Measurements from ENCODE around the gene SLC22A31. TPM values are rescaled to one million over a fixed set of nuclear protein-coding genes. Genes with fewer than 3 reads are reported as not detected.

SLC22A31 gene
- total and polyA plus RNA-seq, 2 donors (not counting 3 experiments of a cell fraction or from before 2014, with no cell fraction given): 1.0 TPM; not detected in 1

DNA sequence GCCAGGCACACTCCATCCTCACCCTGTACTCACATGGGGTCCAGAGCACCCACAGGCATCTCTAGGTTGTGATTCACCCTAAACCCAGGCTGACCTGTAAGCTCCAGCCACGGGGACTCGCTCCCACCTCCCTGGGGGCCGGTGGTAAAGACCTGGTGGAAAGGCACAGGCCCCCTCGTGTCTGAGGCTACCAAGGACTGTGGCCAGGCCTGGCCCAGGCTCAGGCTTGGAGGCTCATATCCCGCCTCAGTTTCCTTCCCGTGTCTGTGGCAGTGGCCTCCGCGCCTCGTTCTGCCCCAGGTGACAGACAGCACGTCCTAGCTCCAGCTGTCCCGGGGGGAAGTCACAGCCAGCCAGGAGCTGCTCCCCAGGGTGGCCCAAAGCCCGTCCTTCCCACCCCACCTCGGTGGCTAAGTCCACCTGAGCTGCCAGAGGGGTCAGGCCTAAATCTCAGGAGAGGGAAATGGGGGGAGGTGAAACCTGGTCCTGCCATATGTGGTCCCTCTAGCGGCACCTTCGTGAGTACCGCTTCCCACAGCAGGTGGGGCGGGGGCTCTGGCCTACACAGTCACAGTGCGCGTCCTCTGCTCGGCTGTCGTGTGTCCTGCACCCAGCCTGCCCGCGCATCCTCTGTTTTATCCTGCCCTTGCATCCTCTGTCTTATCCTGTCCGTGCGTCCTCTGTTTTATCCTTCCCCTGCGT is 16.2 kb downstream of the SLC22A31 start:
- ChIA-PET POLR2A (no interaction called here), CTCF (interaction anchor here (1.8 kb wide), 1 partner anchor 9 kb away, joined by 4 read pairs; no protein-coding TSS in a partner anchor)
- Histone ChIP-seq H3K4me2 (ENCODE audit: insufficient read depth, low read length) (no peak overlapping the region), H3K9me3 (replicated peaks; ENCODE audit: control insufficient read depth, insufficient read depth, low read length) (no peaks in the 10 kb centered on the region), H4K20me1 (replicated peaks; ENCODE audit: control insufficient read depth, extremely low read depth, insufficient read depth, low read length) (no peaks in the 10 kb centered on the region), H3K9me1 (replicated peaks; ENCODE audit: control insufficient read depth, extremely low read depth, insufficient read depth, low read length) (no peaks in the 10 kb centered on the region), H3K27me3 (ENCODE audit: control insufficient read depth in 2 of 2, insufficient read depth in 2 of 2, low read length in 2 of 2) (peaks cover 0 to 4% of the 10 kb centered on the region in 2 experiments), H3K9ac (replicated peaks; ENCODE audit: extremely low read depth, insufficient read depth, low read length) (no peak overlapping the region), H3K4me1 (ENCODE audit: control insufficient read depth, extremely low read depth, insufficient read depth, low read length) (no peaks in the 10 kb centered on the region), H3K27ac (ENCODE audit: insufficient read depth, low read depth, low read length) (no peak overlapping the region), H2AFZ (ENCODE audit: low read depth, low read length) (no peak overlapping the region), H3K4me3 (replicated peaks in 1 of 3; ENCODE audit: insufficient read depth in 1 of 3, low read depth in 1 of 3, low read length in 3 of 3) (no peak overlapping the region), H3K79me2 (ENCODE audit: control insufficient read depth, insufficient read depth, low read length) (no peaks in the 10 kb centered on the region), H3K36me3 (ENCODE audit: control insufficient read depth in 2 of 2, extremely low read depth in 1 of 2, insufficient read depth in 2 of 2, low read length in 2 of 2) (no peaks in the 10 kb centered on the region)
- FAIRE-seq (no peak), DNase-seq (ENCODE audit: low read depth, low spot score) (no peak)
- BruUV-seq (replicated peaks): no TSS peak
- no peak for TF ChIP-seq POLR2A (IDR thresholded peaks at IDR 0.05; ENCODE audit: low read depth, low read length)
- TF ChIP-seq FOS (IDR thresholded peaks at IDR 0.05; ENCODE audit: borderline replicate concordance, insufficient read depth, low read length): no peak
- TF ChIP-seq, protein P1, sequence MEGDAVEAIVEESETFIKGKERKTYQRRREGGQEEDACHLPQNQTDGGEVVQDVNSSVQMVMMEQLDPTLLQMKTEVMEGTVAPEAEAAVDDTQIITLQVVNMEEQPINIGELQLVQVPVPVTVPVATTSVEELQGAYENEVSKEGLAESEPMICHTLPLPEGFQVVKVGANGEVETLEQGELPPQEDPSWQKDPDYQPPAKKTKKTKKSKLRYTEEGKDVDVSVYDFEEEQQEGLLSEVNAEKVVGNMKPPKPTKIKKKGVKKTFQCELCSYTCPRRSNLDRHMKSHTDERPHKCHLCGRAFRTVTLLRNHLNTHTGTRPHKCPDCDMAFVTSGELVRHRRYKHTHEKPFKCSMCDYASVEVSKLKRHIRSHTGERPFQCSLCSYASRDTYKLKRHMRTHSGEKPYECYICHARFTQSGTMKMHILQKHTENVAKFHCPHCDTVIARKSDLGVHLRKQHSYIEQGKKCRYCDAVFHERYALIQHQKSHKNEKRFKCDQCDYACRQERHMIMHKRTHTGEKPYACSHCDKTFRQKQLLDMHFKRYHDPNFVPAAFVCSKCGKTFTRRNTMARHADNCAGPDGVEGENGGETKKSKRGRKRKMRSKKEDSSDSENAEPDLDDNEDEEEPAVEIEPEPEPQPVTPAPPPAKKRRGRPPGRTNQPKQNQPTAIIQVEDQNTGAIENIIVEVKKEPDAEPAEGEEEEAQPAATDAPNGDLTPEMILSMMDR (IDR thresholded peaks at IDR 0.05; ENCODE audit: extremely low read depth in 1 of 2, insufficient read depth in 1 of 2, low read depth in 1 of 2, low read length in 2 of 2): no peak
- no peak for TF ChIP-seq POLR2AphosphoS5 (IDR thresholded peaks at IDR 0.05; ENCODE audit: insufficient read depth, low read depth, low read length)
- TF ChIP-seq GATA2 (IDR thresholded peaks at IDR 0.05; ENCODE audit: insufficient read depth, insufficient read length, low read depth, low read length): no peak
- TF ChIP-seq JUN (IDR thresholded peaks at IDR 0.05; ENCODE audit: borderline replicate concordance, insufficient read depth, insufficient read length, low read depth): no peak
- TF ChIP-seq, protein P2, sequence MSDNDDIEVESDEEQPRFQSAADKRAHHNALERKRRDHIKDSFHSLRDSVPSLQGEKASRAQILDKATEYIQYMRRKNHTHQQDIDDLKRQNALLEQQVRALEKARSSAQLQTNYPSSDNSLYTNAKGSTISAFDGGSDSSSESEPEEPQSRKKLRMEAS (IDR thresholded peaks at IDR 0.05; ENCODE audit: insufficient read depth, insufficient read length): no peak
- no peak for TF ChIP-seq EZH2 (IDR thresholded peaks at IDR 0.05; ENCODE audit: borderline replicate concordance, low read depth, low read length, severe bottlenecking)
- no peak for TF ChIP-seq MYC (IDR thresholded peaks at IDR 0.05; ENCODE audit: low read depth, low read length)
- dilution Hi-C loops (cut with MboI; ENCODE audit: extremely low pct_ligation_motif_present, low sequenced_read_pairs): no loop called here
- intact Hi-C loops (cut with micrococcal nuclease): no loop called here

All from endothelial cell of umbilical vein (primary cell).